Type B pancreatic cell (in vitro differentiated cells): ENCODE data around the gene UBE2C. TPM values are rescaled to one million over a fixed set of nuclear protein-coding genes. Genes with fewer than 3 reads are reported as not detected.

Experiments used
- DNase-seq: peaks from one replicate; pipeline ENCODE4 v3.0.0; 2021; ENCODE audit warnings: mixed read lengths; ENCODE audit not compliant: unreplicated experiment; ENCODE audit errors: extremely low spot score
- H3K27ac Mint-ChIP-seq: 2 replicates; pipeline ENCODE4 v1.8.0; 2021; ENCODE audit warnings: mild to moderate bottlenecking, mixed read lengths
- H3K27me3 Mint-ChIP-seq: 2 replicates; pipeline ENCODE4 v1.8.0; 2021; ENCODE audit warnings: mixed read lengths
- H3K36me3 Mint-ChIP-seq: 2 replicates; pipeline ENCODE4 v1.8.0; 2021; ENCODE audit warnings: mixed read lengths
- H3K4me1 Mint-ChIP-seq: one replicate; pipeline ENCODE4 v1.8.0; 2021; ENCODE audit warnings: mixed read lengths; ENCODE audit not compliant: unreplicated experiment
- H3K4me3 Mint-ChIP-seq: 2 replicates; pipeline ENCODE4 v1.8.0; 2021; ENCODE audit warnings: mild to moderate bottlenecking, mixed read lengths
- H3K9me3 Mint-ChIP-seq: 2 replicates; pipeline ENCODE4 v1.8.0; 2021; ENCODE audit warnings: mixed read lengths
- total RNA-seq: library from RNA; stranded (reverse); gene quantifications from 2 replicates; pipeline ENCODE4 v1.2.1, GENCODE V29; 2021; ENCODE audit warnings: low replicate concordance
- TF ChIP-seq, protein P1 (sequence below): fragments of 200-600 bp; sonication (generic); conservative IDR thresholded peaks from 2 replicates; pipeline ENCODE4 v1.5.0; 2021; ENCODE audit warnings: antibody characterized with exemption, mild to moderate bottlenecking

The UBE2C gene
- total RNA-seq, 1 donor from 2014 or later = 136 TPM

DNA sequence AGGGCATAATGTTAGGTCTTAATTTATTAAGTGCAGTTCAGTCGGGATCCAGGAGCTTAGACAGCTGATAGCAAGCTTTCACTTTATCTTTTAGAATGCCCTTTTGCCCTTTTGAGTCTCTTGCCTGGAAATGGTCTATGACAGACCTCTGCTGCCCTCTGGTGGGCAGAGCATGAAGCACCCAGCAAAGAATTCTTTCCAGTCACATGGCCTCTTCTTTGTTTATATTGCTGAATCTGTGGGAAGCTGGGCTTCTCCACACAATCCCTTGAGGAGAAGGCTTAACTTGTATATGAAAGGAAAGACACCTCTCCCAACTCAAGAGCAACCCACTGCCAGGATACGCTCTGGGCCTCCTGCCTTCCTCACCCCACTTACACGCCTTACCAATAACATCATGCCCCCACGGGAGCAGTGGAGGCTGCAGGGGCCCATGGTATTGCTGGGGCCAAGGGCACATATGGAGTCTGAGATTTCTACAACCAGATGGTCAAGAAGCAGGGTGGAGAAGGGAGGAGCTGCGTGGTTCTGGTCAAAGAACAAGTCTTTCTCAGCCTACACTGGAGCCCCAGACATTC lies 41.2 kb upstream of the UBE2C start:
- H3K27ac Mint-ChIP-seq = peak overlapping the region; percentile 85
- no peaks in the 10 kb centered on the region for H3K36me3 Mint-ChIP-seq
- TF ChIP-seq, protein P1, sequence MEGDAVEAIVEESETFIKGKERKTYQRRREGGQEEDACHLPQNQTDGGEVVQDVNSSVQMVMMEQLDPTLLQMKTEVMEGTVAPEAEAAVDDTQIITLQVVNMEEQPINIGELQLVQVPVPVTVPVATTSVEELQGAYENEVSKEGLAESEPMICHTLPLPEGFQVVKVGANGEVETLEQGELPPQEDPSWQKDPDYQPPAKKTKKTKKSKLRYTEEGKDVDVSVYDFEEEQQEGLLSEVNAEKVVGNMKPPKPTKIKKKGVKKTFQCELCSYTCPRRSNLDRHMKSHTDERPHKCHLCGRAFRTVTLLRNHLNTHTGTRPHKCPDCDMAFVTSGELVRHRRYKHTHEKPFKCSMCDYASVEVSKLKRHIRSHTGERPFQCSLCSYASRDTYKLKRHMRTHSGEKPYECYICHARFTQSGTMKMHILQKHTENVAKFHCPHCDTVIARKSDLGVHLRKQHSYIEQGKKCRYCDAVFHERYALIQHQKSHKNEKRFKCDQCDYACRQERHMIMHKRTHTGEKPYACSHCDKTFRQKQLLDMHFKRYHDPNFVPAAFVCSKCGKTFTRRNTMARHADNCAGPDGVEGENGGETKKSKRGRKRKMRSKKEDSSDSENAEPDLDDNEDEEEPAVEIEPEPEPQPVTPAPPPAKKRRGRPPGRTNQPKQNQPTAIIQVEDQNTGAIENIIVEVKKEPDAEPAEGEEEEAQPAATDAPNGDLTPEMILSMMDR = peak; percentile 99
- H3K27me3 Mint-ChIP-seq = peaks cover 3% of the 10 kb centered on the region
- peaks cover 10% of the 10 kb centered on the region for H3K4me1 Mint-ChIP-seq
- DNase-seq = peak; percentile 83
- H3K9me3 Mint-ChIP-seq = no peaks in the 10 kb centered on the region
- H3K4me3 Mint-ChIP-seq = no peak overlapping the region

DNA sequence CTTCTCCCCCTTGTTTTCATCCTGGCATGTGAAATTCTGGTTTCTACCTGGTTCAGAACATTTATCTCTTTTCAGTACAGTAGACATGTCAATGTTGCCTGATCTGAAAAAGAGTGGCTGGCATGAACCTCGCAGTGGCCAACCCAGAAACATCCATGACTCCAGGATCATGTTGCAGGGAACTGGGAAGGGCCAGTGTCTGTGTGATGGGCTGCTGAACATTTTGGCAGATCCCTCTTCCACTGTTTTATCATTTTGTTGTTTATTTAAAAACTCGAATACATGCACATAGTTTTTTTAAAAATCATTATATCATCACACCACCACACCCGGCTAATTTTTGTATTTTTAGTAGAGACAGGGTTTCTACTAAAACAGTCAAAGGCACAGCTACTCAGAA lies 39.8 kb upstream of the UBE2C start:
- H3K4me1 Mint-ChIP-seq = peaks cover 10% of the 10 kb centered on the region
- no peak overlapping the region for H3K27ac Mint-ChIP-seq
- H3K27me3 Mint-ChIP-seq = peaks cover 3% of the 10 kb centered on the region
- TF ChIP-seq, protein P1 = no peak
- H3K4me3 Mint-ChIP-seq = no peak overlapping the region
- H3K9me3 Mint-ChIP-seq = no peaks in the 10 kb centered on the region
- H3K36me3 Mint-ChIP-seq = no peaks in the 10 kb centered on the region
- DNase-seq = no peak

DNA sequence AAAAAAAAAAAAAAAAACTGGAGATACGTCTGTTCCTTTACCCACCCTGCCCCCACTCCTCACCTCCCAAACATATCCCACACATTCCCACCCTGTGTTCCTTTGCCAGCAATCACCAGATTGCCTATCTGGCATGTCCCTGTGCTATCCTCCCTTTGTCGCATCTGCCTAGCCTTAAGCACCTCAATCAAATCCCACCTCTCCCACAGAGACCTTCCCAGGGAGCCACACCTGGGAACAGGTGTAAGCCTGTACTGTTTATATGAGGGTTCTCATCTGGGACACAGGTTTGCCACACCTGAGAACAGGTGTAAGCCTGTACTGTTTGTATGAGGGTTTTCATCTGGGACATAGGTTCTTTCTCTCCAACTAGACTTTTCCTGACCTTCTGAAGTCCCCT lies 37.5 kb upstream of the UBE2C start:
- TF ChIP-seq, protein P1 = no peak
- H3K4me3 Mint-ChIP-seq = no peak overlapping the region
- no peak overlapping the region for H3K27ac Mint-ChIP-seq
- H3K9me3 Mint-ChIP-seq = no peaks in the 10 kb centered on the region
- peaks cover 6% of the 10 kb centered on the region for H3K27me3 Mint-ChIP-seq
- DNase-seq = no peak
- H3K4me1 Mint-ChIP-seq = peaks cover 21% of the 10 kb centered on the region
- H3K36me3 Mint-ChIP-seq = no peaks in the 10 kb centered on the region

DNA sequence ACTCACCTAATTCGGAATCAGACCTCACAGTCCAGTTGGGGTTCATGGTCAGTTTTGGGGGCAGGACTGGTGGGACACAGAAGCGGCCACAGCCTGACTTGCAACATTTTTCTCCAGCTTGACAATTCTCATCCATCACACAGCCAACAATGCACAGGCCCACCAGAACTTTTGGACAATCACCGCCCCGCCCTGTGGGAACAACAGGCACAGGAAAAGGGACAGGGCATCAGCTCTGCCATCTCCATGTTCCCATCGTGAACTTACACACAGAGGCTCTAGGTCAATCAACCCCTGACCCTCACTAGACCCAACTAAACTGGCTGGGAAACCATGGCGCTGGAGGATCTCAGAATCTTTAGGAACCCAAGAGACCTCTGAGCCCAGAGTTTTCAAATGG lies 37.0 kb upstream of the UBE2C start:
- no peaks in the 10 kb centered on the region for H3K9me3 Mint-ChIP-seq
- no peaks in the 10 kb centered on the region for H3K36me3 Mint-ChIP-seq
- no peak for DNase-seq
- TF ChIP-seq, protein P1 = no peak
- H3K27me3 Mint-ChIP-seq = peaks cover 6% of the 10 kb centered on the region
- H3K4me3 Mint-ChIP-seq = no peak overlapping the region
- H3K4me1 Mint-ChIP-seq = peaks cover 23% of the 10 kb centered on the region
- no peak overlapping the region for H3K27ac Mint-ChIP-seq

DNA sequence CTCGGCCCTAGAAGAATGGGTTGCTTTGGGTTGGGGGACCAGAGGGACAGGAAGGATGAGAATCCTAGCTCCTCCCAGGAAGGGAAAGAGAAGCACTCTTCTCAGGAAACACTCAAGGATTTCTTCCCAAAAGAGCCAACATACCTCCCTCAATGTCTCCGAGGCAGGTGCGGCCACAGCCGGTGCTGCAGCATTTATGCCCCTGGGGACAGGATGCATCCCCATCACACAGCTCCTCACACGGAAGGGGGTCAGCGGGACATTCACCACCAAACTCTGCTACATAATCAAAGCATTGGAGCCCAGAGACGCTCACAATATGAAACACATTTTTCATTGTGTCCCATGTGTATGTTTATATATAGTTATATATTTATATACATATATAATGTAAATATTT lies 35.5 kb upstream of the UBE2C start:
- Mint-ChIP-seq H3K4me3 (no peak overlapping the region), H3K4me1 (peaks cover 21% of the 10 kb centered on the region), H3K27me3 (peaks cover 6% of the 10 kb centered on the region), H3K27ac (no peak overlapping the region), H3K36me3 (no peaks in the 10 kb centered on the region), H3K9me3 (no peaks in the 10 kb centered on the region)
- TF ChIP-seq, protein P1 = no peak
- DNase-seq = no peak
